Glutamatergic neuron (in vitro differentiated cells): Measurements from ENCODE around the gene HMBS. TPM values are rescaled to one million over a fixed set of nuclear protein-coding genes. Genes with fewer than 3 reads are reported as not detected.
A peak's percentile ranks its signal among the peaks of the same experiment; 100 is the strongest.

Experiments used
- DNase-seq: peaks from one replicate; pipeline ENCODE4 v3.0.0; 2022
- H3K27ac Mint-ChIP-seq: one replicate; pipeline ENCODE4 v1.8.0; 2020; ENCODE audit warnings: mild to moderate bottlenecking, mixed read lengths, inconsistent platforms; ENCODE audit not compliant: unreplicated experiment
- H3K27me3 Mint-ChIP-seq: one replicate; pipeline ENCODE4 v1.8.0; 2020; ENCODE audit warnings: mild to moderate bottlenecking, moderate library complexity, mixed read lengths, inconsistent platforms; ENCODE audit not compliant: unreplicated experiment
- H3K36me3 Mint-ChIP-seq: one replicate; pipeline ENCODE4 v1.8.0; 2020; ENCODE audit warnings: mild to moderate bottlenecking, mixed read lengths, inconsistent platforms; ENCODE audit not compliant: unreplicated experiment
- H3K4me1 Mint-ChIP-seq: one replicate; pipeline ENCODE4 v1.8.0; 2020; ENCODE audit warnings: mild to moderate bottlenecking, low read depth, mixed read lengths, inconsistent platforms; ENCODE audit not compliant: unreplicated experiment
- H3K4me3 Mint-ChIP-seq: one replicate; pipeline ENCODE4 v1.8.0; 2020; ENCODE audit warnings: mild to moderate bottlenecking, mixed read lengths, inconsistent platforms; ENCODE audit not compliant: unreplicated experiment
- H3K9me3 Mint-ChIP-seq: one replicate; pipeline ENCODE4 v1.8.0; 2020; ENCODE audit warnings: mild to moderate bottlenecking, moderate library complexity, mixed read lengths, inconsistent platforms; ENCODE audit not compliant: unreplicated experiment
- total RNA-seq: library from RNA; stranded (reverse); fragmentation: NEBNext Ultra II Directional; extraction: Animal tissue kit (Norgen Biotek cat#: 25700); gene quantifications from one replicate; pipeline ENCODE4 v1.2.1, GENCODE V29; 2021; ENCODE audit not compliant: unreplicated experiment
- TF ChIP-seq, protein P1 (sequence below): fragments of 200-600 bp; sonication (generic); IDR thresholded peaks from one replicate; pipeline ENCODE4 v1.5.0; 2021; ENCODE audit not compliant: partially characterized antibody, unreplicated experiment

Gene HMBS
- total RNA-seq, 1 donor from 2014 or later = 30.4 TPM

DNA sequence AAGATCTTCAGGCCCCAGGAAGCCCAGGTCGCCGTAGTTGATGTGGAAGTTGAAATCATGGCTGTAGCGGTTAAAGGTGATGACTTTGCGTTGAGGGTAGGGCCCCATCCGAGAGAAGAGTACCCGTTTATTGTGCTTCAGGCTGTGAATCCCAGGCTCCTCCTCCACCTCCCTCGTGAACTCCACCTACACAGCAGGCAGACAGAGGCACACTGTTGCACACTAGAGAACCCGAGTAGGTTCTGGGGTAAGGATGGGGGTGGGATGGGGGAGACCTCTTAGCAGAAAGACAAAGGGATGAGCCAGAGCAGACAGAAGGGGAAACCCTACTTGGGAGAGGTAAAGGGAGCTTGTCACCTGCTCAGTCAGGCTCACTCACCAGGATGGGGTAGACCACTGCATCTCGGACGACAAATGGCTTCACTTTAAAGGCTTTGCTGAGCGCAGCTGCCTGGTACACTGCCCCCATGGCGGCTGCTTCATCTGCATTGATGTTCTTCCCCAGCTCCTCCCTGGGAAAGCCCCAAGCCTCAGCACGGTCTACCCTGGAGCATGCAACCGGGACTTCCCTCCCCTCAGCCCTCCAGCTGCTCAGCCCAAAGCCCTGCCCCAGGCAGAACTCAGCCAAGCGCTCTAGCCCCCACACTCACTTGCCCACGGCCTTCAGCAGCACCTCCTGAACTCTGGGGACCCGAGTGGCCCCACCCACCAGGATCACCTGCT lies 33.1 kb upstream of the HMBS start:
- no peak for DNase-seq
- Mint-ChIP-seq H3K27me3 (peaks cover 3% of the 10 kb centered on the region), H3K27ac (no peak overlapping the region), H3K4me3 (no peak overlapping the region), H3K4me1 (peaks cover 7% of the 10 kb centered on the region), H3K9me3 (peaks cover 11% of the 10 kb centered on the region), H3K36me3 (peaks cover 4% of the 10 kb centered on the region)
- TF ChIP-seq, protein P1, sequence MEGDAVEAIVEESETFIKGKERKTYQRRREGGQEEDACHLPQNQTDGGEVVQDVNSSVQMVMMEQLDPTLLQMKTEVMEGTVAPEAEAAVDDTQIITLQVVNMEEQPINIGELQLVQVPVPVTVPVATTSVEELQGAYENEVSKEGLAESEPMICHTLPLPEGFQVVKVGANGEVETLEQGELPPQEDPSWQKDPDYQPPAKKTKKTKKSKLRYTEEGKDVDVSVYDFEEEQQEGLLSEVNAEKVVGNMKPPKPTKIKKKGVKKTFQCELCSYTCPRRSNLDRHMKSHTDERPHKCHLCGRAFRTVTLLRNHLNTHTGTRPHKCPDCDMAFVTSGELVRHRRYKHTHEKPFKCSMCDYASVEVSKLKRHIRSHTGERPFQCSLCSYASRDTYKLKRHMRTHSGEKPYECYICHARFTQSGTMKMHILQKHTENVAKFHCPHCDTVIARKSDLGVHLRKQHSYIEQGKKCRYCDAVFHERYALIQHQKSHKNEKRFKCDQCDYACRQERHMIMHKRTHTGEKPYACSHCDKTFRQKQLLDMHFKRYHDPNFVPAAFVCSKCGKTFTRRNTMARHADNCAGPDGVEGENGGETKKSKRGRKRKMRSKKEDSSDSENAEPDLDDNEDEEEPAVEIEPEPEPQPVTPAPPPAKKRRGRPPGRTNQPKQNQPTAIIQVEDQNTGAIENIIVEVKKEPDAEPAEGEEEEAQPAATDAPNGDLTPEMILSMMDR = no peak

DNA sequence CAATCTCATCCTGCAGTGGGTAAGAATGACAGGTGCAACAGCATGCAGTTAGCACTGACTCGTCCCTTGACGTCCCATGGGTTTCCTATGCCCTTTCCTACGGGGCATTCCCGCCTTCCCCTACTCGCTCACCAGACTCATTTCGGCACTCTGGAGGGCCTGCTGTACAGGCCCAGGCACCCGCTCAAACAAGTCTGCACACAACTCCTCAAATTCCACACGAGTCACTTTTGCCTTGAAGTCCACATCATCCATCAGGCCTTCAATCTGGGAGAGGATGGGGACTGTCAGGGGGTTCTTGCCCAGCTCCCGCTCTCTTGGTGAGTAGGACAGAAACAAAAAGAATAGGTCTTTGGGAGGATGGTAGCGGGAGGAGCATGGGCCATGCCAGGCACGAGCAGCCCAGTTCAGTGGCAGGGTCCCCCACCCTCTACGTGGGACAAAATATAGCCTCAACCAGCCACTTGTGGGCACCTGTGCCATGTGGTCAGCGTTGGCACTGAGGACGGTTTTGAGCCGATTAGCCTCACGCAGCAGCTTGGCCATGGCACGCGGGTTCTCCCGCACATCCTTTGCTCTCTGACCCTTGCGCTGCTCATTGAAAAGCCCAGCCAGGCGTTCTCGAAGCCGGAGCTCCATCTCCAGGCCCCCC lies 32.4 kb upstream of the HMBS start:
- TF ChIP-seq, protein P1 = no peak
- no peak overlapping the region for H3K4me3 Mint-ChIP-seq
- H3K36me3 Mint-ChIP-seq = peaks cover 4% of the 10 kb centered on the region
- H3K27ac Mint-ChIP-seq = no peak overlapping the region
- H3K9me3 Mint-ChIP-seq = peaks cover 9% of the 10 kb centered on the region
- DNase-seq = no peak
- H3K27me3 Mint-ChIP-seq = peaks cover 3% of the 10 kb centered on the region
- peaks cover 7% of the 10 kb centered on the region for H3K4me1 Mint-ChIP-seq

DNA sequence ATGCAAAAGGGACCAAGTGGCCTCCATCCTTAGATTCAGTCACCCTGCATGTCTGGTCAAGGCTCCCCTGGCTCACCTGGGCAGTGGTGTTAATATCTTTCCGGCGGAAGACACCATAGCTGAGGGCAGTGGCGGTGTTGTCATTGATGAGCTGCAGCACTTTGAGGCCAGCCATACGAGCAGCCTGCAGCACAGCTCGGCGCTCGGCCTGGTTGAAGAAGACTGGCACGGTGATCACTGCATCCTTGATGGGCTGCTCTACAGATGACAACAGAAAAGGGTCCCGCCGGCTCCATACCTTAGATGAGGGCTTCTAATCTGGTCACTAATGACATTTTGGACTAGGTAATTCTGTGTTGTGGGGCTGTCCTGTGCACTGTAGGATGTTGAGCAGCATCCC lies 30.3 kb upstream of the HMBS start:
- TF ChIP-seq, protein P1 = no peak
- Mint-ChIP-seq H3K9me3 (peaks cover 8% of the 10 kb centered on the region), H3K4me3 (no peak overlapping the region), H3K27me3 (peaks cover 8% of the 10 kb centered on the region), H3K36me3 (peaks cover 4% of the 10 kb centered on the region), H3K27ac (no peak overlapping the region), H3K4me1 (peaks cover 10% of the 10 kb centered on the region)
- DNase-seq = no peak

DNA sequence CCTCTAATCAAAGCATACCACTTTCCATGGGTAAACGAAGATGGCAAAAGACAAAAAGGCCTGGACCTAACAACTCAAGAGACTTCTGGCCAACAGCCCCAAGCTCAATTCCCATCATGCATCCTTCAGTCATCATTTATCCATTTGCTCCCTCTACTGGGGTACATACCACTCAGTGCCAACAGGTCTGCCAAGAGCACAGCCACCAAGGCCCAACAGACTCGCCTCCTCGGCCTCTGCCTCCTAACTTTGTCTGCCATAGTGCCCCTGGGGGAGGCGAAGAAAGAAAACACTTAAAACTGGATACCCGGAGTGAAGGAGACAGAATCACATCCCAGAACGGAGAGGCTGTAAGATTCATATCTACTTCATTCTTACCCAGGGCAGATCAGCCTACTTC lies 28.8 kb upstream of the HMBS start:
- peak overlapping the region; percentile 95 for H3K4me3 Mint-ChIP-seq
- no peaks in the 10 kb centered on the region for H3K36me3 Mint-ChIP-seq
- peaks cover 10% of the 10 kb centered on the region for H3K4me1 Mint-ChIP-seq
- no peak for DNase-seq
- peaks cover 8% of the 10 kb centered on the region for H3K27me3 Mint-ChIP-seq
- H3K27ac Mint-ChIP-seq = peak overlapping the region; percentile 67
- TF ChIP-seq, protein P1 = no peak
- peaks cover 8% of the 10 kb centered on the region for H3K9me3 Mint-ChIP-seq

DNA sequence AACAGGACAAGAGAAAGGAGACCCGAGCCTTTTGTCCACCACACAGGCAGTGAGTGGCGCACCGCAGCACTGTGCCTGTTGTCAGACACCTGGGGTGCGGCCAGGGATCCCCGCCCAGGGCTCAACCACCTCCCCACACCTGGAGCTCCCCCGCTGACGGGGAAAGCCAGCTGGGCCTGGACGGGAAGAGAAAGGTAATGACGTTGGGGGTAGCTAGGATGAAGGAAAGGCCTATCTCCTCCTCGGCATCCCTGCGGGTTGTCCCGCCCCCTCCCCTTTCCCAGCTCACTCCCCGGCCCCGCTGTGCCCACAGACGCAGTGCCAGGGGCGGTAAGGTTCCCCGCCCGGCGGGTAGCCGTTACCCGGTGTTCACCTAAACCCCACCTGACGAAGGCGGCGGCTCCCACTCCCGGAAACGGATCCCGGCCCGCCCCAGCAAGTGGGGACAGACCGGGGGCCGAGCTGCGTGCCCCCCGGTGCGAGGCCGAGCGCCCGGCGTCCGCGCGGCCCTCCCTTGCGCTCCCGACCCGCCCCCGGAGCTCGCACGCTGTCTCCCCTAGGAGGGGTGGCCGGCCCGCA lies 28.2 kb upstream of the HMBS start:
- H3K4me3 Mint-ChIP-seq = peak overlapping the region; percentile 95
- peaks cover 8% of the 10 kb centered on the region for H3K9me3 Mint-ChIP-seq
- H3K36me3 Mint-ChIP-seq = no peaks in the 10 kb centered on the region
- TF ChIP-seq, protein P1 = no peak
- H3K27me3 Mint-ChIP-seq = peaks cover 8% of the 10 kb centered on the region
- H3K27ac Mint-ChIP-seq = peak overlapping the region; percentile 67
- peaks cover 10% of the 10 kb centered on the region for H3K4me1 Mint-ChIP-seq
- DNase-seq = peak; percentile 39
